Measurements from ENCODE around the gene SLC6A12.
"Not testable (repeated sequence)": the region's sequence is repeated elsewhere in the genome, so short reads cannot be mapped to it uniquely, and the experiment has no call there.

The SLC6A12 gene

DNA sequence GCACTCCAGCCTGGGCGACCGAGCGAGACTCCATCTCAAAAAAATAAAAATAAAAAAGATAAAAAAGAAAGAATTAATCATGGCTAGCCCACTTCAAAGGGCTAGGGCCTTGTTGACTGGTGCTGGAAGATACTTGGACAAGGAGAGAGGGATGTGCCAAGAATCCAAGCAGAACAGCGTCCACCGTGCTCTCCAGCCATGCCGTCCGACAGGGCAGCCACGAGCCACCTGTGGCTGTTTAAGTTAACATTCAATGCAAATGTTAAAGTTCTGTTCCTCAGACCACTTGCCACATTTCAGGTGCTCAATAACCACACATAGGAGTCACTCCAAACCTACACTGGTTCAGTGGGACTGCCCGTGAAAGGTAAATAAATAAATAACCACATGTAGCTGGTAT, 27.3 kb upstream of the SLC6A12 start:
- H3K27ac ChIP-seq, result no peak overlapping the region
- TF ChIP-seq, protein P1, sequence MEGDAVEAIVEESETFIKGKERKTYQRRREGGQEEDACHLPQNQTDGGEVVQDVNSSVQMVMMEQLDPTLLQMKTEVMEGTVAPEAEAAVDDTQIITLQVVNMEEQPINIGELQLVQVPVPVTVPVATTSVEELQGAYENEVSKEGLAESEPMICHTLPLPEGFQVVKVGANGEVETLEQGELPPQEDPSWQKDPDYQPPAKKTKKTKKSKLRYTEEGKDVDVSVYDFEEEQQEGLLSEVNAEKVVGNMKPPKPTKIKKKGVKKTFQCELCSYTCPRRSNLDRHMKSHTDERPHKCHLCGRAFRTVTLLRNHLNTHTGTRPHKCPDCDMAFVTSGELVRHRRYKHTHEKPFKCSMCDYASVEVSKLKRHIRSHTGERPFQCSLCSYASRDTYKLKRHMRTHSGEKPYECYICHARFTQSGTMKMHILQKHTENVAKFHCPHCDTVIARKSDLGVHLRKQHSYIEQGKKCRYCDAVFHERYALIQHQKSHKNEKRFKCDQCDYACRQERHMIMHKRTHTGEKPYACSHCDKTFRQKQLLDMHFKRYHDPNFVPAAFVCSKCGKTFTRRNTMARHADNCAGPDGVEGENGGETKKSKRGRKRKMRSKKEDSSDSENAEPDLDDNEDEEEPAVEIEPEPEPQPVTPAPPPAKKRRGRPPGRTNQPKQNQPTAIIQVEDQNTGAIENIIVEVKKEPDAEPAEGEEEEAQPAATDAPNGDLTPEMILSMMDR (conservative IDR thresholded peaks at IDR 0.05), result no peak

DNA sequence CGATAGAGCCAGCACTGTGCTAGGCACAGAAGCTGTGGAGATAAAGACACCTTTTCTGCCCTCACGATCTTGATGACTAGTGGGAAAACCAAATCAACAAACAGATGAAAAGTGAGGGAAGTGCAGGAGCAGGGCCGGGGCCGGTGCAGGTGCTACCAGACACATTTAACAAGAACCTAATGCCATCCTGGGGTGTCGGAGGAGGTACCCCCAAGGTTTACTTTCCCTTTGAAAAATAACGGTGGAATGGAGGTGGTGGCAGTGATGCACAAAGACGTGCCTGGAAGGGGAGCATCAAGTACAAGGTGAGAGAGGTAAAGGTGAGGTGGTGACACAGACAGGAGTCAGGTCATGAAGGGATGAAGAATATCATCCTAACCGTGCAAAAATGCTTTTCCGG, 26.6 kb upstream of the SLC6A12 start:
- TF ChIP-seq, protein P1 (conservative IDR thresholded peaks at IDR 0.05), result no peak

GRCh38 chr12:238736-239398, 24.9 kb upstream of the SLC6A12 start:
- H3K27ac ChIP-seq, result no peak overlapping the region
- TF ChIP-seq, protein P1 (conservative IDR thresholded peaks at IDR 0.05), result no peak

More for the DNA sequence above, 26.6 kb upstream of the SLC6A12 start:
- H3K27ac ChIP-seq, result no peak overlapping the region

GRCh38 chr12:238116-238515, 24.2 kb upstream of the SLC6A12 start:
- TF ChIP-seq, protein P1 (conservative IDR thresholded peaks at IDR 0.05), result no peak
- no peak overlapping the region for H3K27ac ChIP-seq

GRCh38 chr12:237026-237815, 23.3 kb upstream of the SLC6A12 start:
- no peak overlapping the region for H3K27ac ChIP-seq
- TF ChIP-seq, protein P1 (conservative IDR thresholded peaks at IDR 0.05), result no peak

GRCh38 chr12:236445-236844, 22.5 kb upstream of the SLC6A12 start:
- TF ChIP-seq, protein P1 (conservative IDR thresholded peaks at IDR 0.05), result no peak
- H3K27ac ChIP-seq, result no peak overlapping the region

DNA sequence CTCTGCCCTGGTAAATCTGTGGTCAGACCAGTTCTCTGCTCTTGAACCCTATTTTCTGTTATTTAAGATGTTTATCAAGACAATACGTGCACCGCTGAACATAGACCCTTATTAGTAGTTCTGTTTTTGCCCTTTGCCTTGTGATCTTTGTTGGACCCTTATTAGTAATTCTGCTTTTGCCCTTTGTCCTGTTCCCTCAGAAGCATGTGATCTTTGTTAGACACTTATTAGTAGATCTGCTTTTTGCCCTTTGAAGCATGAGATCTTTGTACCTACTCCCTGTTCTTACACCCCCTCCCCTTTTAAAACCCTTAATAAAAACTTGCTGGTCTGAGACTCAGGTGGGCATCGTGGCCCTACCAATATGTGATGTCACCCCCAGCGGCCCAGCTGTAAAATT, 22.0 kb upstream of the SLC6A12 start:
- not testable (repeated sequence) for H3K27ac ChIP-seq

- H3K27ac ChIP-seq, result no peak overlapping the region
- TF ChIP-seq, protein P1 (conservative IDR thresholded peaks at IDR 0.05), result no peak
Observed at GRCh38 chr12:234891-235415, 21.0 kb upstream of the SLC6A12 start.

Measured in VCaP (cell line).